OCI-LY3 (cell line): ENCODE results near the gene CKAP5.

Source experiments
- H2AFZ ChIP-seq: fragments of 200-600, 300-600 bp; shearing (Covaris generic); 2 replicates; pipeline ENCODE4 v1.6.0; 2014; ENCODE audit warnings: antibody characterized with exemption, low read depth, low read length
- H3K27ac ChIP-seq: fragments of 200-600, 300-600 bp; sonication (generic); 2 replicates; pipeline ENCODE4 v1.5.1; 2014; ENCODE audit warnings: mild to moderate bottlenecking, low read length, moderate library complexity, mixed read lengths
- H3K27me3 ChIP-seq: fragments of 200-600, 300-600 bp; sonication (generic); 2 replicates; pipeline ENCODE4 v1.6.1; 2014; ENCODE audit warnings: low read depth, low read length, mixed read lengths
- H3K36me3 ChIP-seq: fragments of 200-600, 300-600 bp; sonication (generic); replicated peaks from 2 replicates; pipeline ENCODE3; 2014; ENCODE audit warnings: low read depth, low read length, mixed read lengths
- H3K4me1 ChIP-seq: fragments of 300-600, 200-600 bp; sonication (generic); 2 replicates; pipeline ENCODE4 v1.6.1; 2014; ENCODE audit warnings: low read length, mixed read lengths
- H3K4me2 ChIP-seq: fragments of 200-600, 300-600 bp; sonication (generic); 2 replicates; pipeline ENCODE4 v1.6.1; 2014; ENCODE audit warnings: low read length, mixed read lengths
- H3K4me3 ChIP-seq: fragments of 300-600, 200-600 bp; sonication (generic); 2 replicates; pipeline ENCODE4 v1.5.1; 2014; ENCODE audit warnings: antibody characterized with exemption, mild to moderate bottlenecking, low read length, moderate library complexity
- H3K79me2 ChIP-seq: fragments of 300-600, 200-600 bp; shearing (Covaris generic); 2 replicates; pipeline ENCODE4 v1.6.1; 2014; ENCODE audit warnings: mild to moderate bottlenecking, low read length, mixed read lengths
- H3K9ac ChIP-seq: fragments of 300-600, 200-600 bp; shearing (Covaris generic); 2 replicates; pipeline ENCODE4 v1.6.0; 2014; ENCODE audit warnings: mild to moderate bottlenecking, low read length, moderate library complexity
- H3K9me3 ChIP-seq: fragments of 200-600, 300-600 bp; shearing (Covaris generic); 2 replicates; pipeline ENCODE4 v1.6.1; 2014; ENCODE audit warnings: low read length, mixed read lengths; ENCODE audit not compliant: insufficient read depth
- H4K20me1 ChIP-seq: fragments of 200-600, 300-600 bp; sonication (generic); 2 replicates; pipeline ENCODE4 v1.6.1; 2016; ENCODE audit warnings: low read length, mixed read lengths; ENCODE audit not compliant: insufficient read depth
- CTCF ChIP-seq: fragments of 200-600, 300-600 bp; sonication (generic); IDR thresholded peaks from 2 replicates; pipeline ENCODE4 v1.5.1; 2014; ENCODE audit warnings: antibody characterized with exemption, low read length, low read depth
- EZH2phosphoT487 ChIP-seq: fragments of 200-600 bp; shearing (Covaris generic); IDR thresholded peaks from 2 replicates; pipeline ENCODE4 v1.6.1; 2018; ENCODE audit warnings: antibody characterized with exemption, mixed run types, low read depth

The CKAP5 gene

DNA sequence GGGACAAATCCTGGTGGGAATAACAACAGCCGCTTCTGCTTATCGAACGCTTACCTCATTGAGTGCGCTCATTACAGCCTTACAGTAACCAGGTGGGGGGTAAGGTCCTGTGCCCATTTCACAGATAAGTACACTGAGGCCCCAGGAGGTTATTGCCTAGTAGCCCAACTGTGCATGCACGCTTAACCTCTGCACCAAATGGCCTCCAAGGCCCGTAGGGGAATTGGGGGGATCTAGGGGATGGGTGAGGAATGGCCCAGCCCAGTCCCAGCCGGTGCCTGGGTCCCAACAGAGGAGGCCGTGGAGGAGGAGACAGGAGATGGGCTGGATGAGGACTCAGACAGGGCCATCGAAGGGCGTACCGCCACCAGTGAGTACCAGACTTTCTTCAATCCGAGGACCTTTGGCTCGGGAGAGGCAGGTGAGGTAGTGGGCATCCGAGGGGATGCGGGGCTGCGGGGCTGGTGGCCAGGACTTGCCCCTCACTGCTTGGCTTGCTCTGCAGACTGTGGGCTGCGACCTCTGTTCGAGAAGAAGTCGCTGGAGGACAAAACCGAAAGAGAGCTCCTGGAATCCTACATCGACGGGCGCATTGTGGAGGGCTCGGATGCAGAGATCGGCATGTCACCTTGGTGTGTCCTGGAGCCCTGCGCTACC lies 119.7 kb downstream of the CKAP5 start:
- Histone ChIP-seq H4K20me1 (no peaks in the 10 kb centered on the region), H3K4me3 (no peak overlapping the region), H3K27me3 (no peaks in the 10 kb centered on the region), H3K36me3 (no peaks in the 10 kb centered on the region), H3K4me1 (no peaks in the 10 kb centered on the region), H3K9ac (no peak overlapping the region), H3K79me2 (no peaks in the 10 kb centered on the region), H3K27ac (no peak overlapping the region), H2AFZ (no peak overlapping the region), H3K4me2 (no peak overlapping the region), H3K9me3 (no peaks in the 10 kb centered on the region)
- no peak for TF ChIP-seq EZH2phosphoT487
- TF ChIP-seq CTCF: no peak

- H3K27ac ChIP-seq: no peak overlapping the region
- no peak for TF ChIP-seq EZH2phosphoT487
- TF ChIP-seq CTCF: no peak
Measured at GRCh38 chr11:46725338-46726205, 120.5 kb downstream of the CKAP5 start.

DNA sequence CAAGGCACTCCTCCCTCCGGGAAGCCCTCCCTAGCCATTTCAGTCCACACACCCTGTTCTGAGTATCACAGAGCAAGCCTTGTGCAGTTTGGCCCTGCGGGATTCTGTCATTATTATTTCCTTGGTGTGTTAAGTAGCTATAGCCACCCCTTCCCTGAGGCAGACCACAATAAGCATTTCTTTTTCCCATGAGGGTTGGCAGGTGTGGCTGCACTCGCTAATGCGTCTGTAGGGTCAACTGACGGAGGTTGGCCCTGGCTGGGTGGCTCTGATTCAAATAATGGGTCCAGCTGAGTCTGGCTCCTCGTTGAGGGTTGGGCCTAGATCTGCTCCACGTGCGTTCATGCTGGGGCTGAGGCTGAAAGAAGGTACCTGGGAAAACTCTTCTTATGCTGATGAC lies 122.0 kb downstream of the CKAP5 start:
- H2AFZ ChIP-seq: no peak overlapping the region
- H3K27ac ChIP-seq: no peak overlapping the region
- H3K27me3 ChIP-seq: no peaks in the 10 kb centered on the region
- TF ChIP-seq EZH2phosphoT487 (no peak), CTCF (no peak)
- H3K4me1 ChIP-seq: no peaks in the 10 kb centered on the region
- no peak overlapping the region for H3K9ac ChIP-seq
- H4K20me1 ChIP-seq: no peaks in the 10 kb centered on the region
- H3K4me3 ChIP-seq: no peak overlapping the region
- H3K9me3 ChIP-seq: no peaks in the 10 kb centered on the region
- no peaks in the 10 kb centered on the region for H3K79me2 ChIP-seq
- H3K36me3 ChIP-seq: no peaks in the 10 kb centered on the region
- H3K4me2 ChIP-seq: no peak overlapping the region

More at GRCh38 chr11:46725338-46726205, 120.5 kb downstream of the CKAP5 start:
- no peak overlapping the region for H3K9ac ChIP-seq
- no peaks in the 10 kb centered on the region for H4K20me1 ChIP-seq
- H2AFZ ChIP-seq: no peak overlapping the region
- no peaks in the 10 kb centered on the region for H3K9me3 ChIP-seq
- H3K4me1 ChIP-seq: no peaks in the 10 kb centered on the region
- H3K27me3 ChIP-seq: no peaks in the 10 kb centered on the region
- H3K4me2 ChIP-seq: no peak overlapping the region
- H3K79me2 ChIP-seq: no peaks in the 10 kb centered on the region
- H3K4me3 ChIP-seq: no peak overlapping the region
- no peaks in the 10 kb centered on the region for H3K36me3 ChIP-seq

GRCh38 chr11:46723359-46723680 lies 122.8 kb downstream of the CKAP5 start:
- H3K9ac ChIP-seq: no peak overlapping the region
- no peaks in the 10 kb centered on the region for H4K20me1 ChIP-seq
- H3K27me3 ChIP-seq: no peaks in the 10 kb centered on the region
- no peak overlapping the region for H3K27ac ChIP-seq
- H2AFZ ChIP-seq: no peak overlapping the region
- H3K4me2 ChIP-seq: no peak overlapping the region
- H3K79me2 ChIP-seq: no peaks in the 10 kb centered on the region
- H3K9me3 ChIP-seq: no peaks in the 10 kb centered on the region
- no peaks in the 10 kb centered on the region for H3K4me1 ChIP-seq
- no peak for TF ChIP-seq CTCF
- TF ChIP-seq EZH2phosphoT487: no peak
- H3K4me3 ChIP-seq: no peak overlapping the region
- H3K36me3 ChIP-seq: no peaks in the 10 kb centered on the region
